H1 (cell line): Measurements from ENCODE around the gene F7. TPM values are rescaled to one million over a fixed set of nuclear protein-coding genes. Genes with fewer than 3 reads are reported as not detected.

Source experiments
- EZH2 ChIP-seq: fragments of 200-600 bp; sonication (generic); IDR thresholded peaks from 2 replicates; pipeline ENCODE4 v1.7.1; 2012; ENCODE audit warnings: low read depth, mild to moderate bottlenecking, moderate library complexity, low read length, inconsistent platforms; ENCODE audit not compliant: severe bottlenecking
- KDM1A ChIP-seq: fragments of 200-600, 300-600 bp; sonication (generic); IDR thresholded peaks from 2 replicates; pipeline ENCODE4 v1.7.1; 2016; ENCODE audit warnings: mild to moderate bottlenecking, low read length, borderline replicate concordance
- POU5F1 ChIP-seq: IDR thresholded peaks from 2 replicates; pipeline ENCODE4 v1.6.1; 2011; ENCODE audit warnings: low read depth, mild to moderate bottlenecking, low read length, moderate library complexity
- SIN3A ChIP-seq, 2 experiments: IDR thresholded peaks in 1 of 2; conservative IDR thresholded peaks in 1 of 2; 2 replicates each; pipeline ENCODE4 v1.6.1; 2011 to 2012; ENCODE audit warnings: low read length in 2 of 2, improper control_type of control experiment in 1 of 2, low read depth in 1 of 2, mild to moderate bottlenecking in 1 of 2
- polyA plus RNA-seq, 7 experiments: library from polyadenylated mRNA; depleted of rRNA in 3 of 7; stranded (reverse) in 5 of 7; unstranded in 2 of 7; fragments of >200 nt in 5 of 7; fragments of 200-250 nt in 2 of 7; gene quantifications; 1 replicate in 5 of 7; 2 replicates in 1 of 7; 4 replicates in 1 of 7; pipeline versions ENCODE4 v1.2.1 to v1.2.3, GENCODE V29; 2011 to 2013; ENCODE audit warnings: missing spikeins in 2 of 7, mixed read lengths in 2 of 7
- total RNA-seq: library from RNA; stranded (reverse); fragmentation: NEBNext Ultra II Directional; extraction: Animal tissue kit (Norgen Biotek cat#: 25700); gene quantifications from 2 replicates; pipeline ENCODE4 v1.2.1, GENCODE V29; 2021
- TF ChIP-seq, protein P1 (sequence below): fragments of 300-600 bp; sonication (generic); IDR thresholded peaks from 2 replicates; pipeline ENCODE4 v1.7.1; 2012; ENCODE audit warnings: low read length, moderate library complexity, mild to moderate bottlenecking, inconsistent platforms; ENCODE audit not compliant: insufficient replicate concordance
- TF ChIP-seq, protein P2 (sequence below): IDR thresholded peaks from 2 replicates; pipeline ENCODE4 v1.6.1; 2012; ENCODE audit warnings: inconsistent platforms

F7 gene
- total and polyA plus RNA-seq, 2 of the 8 experiments (the other 6 are each of a cell fraction or from before 2014, with no cell fraction given) = 0.43 to 0.98 TPM

DNA sequence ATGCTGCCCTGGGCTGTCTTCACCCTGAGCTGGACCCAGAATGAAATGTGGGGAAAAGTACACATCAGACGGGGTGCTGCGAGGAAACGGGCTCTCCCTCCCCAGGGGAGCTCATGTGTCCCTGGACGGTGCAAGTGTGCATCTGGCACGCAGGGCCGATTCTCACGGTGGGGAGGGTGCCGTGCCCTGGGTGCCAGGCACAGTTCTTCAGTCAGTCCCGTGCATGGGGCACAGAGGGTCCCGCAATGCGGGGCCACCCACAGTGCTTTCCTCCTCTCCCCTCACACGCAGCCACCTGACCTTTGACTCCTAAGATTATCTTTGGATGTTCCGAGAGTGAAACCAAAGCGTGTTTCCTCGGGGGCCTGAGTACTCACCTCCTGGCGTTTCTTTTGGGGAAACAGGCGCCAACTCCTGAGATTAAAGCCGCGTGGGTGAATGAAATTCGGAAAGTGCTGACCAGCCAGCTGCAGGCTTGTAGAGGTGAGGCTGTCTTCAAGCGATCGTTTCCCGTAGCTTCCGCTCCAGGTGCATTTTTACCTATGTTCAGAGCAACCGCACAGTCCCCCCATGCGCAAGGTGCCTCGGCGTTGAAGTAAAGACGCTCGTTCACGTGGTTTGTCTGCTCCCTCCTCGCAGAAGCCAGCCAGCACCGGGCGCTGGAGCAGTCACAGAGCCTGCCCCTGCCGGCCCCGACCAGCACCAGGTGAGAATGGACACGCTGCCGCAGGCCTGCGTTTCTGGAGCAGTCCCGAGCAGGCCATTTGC is 17.5 kb upstream of the F7 start (continued):
- TF ChIP-seq, protein P1, sequence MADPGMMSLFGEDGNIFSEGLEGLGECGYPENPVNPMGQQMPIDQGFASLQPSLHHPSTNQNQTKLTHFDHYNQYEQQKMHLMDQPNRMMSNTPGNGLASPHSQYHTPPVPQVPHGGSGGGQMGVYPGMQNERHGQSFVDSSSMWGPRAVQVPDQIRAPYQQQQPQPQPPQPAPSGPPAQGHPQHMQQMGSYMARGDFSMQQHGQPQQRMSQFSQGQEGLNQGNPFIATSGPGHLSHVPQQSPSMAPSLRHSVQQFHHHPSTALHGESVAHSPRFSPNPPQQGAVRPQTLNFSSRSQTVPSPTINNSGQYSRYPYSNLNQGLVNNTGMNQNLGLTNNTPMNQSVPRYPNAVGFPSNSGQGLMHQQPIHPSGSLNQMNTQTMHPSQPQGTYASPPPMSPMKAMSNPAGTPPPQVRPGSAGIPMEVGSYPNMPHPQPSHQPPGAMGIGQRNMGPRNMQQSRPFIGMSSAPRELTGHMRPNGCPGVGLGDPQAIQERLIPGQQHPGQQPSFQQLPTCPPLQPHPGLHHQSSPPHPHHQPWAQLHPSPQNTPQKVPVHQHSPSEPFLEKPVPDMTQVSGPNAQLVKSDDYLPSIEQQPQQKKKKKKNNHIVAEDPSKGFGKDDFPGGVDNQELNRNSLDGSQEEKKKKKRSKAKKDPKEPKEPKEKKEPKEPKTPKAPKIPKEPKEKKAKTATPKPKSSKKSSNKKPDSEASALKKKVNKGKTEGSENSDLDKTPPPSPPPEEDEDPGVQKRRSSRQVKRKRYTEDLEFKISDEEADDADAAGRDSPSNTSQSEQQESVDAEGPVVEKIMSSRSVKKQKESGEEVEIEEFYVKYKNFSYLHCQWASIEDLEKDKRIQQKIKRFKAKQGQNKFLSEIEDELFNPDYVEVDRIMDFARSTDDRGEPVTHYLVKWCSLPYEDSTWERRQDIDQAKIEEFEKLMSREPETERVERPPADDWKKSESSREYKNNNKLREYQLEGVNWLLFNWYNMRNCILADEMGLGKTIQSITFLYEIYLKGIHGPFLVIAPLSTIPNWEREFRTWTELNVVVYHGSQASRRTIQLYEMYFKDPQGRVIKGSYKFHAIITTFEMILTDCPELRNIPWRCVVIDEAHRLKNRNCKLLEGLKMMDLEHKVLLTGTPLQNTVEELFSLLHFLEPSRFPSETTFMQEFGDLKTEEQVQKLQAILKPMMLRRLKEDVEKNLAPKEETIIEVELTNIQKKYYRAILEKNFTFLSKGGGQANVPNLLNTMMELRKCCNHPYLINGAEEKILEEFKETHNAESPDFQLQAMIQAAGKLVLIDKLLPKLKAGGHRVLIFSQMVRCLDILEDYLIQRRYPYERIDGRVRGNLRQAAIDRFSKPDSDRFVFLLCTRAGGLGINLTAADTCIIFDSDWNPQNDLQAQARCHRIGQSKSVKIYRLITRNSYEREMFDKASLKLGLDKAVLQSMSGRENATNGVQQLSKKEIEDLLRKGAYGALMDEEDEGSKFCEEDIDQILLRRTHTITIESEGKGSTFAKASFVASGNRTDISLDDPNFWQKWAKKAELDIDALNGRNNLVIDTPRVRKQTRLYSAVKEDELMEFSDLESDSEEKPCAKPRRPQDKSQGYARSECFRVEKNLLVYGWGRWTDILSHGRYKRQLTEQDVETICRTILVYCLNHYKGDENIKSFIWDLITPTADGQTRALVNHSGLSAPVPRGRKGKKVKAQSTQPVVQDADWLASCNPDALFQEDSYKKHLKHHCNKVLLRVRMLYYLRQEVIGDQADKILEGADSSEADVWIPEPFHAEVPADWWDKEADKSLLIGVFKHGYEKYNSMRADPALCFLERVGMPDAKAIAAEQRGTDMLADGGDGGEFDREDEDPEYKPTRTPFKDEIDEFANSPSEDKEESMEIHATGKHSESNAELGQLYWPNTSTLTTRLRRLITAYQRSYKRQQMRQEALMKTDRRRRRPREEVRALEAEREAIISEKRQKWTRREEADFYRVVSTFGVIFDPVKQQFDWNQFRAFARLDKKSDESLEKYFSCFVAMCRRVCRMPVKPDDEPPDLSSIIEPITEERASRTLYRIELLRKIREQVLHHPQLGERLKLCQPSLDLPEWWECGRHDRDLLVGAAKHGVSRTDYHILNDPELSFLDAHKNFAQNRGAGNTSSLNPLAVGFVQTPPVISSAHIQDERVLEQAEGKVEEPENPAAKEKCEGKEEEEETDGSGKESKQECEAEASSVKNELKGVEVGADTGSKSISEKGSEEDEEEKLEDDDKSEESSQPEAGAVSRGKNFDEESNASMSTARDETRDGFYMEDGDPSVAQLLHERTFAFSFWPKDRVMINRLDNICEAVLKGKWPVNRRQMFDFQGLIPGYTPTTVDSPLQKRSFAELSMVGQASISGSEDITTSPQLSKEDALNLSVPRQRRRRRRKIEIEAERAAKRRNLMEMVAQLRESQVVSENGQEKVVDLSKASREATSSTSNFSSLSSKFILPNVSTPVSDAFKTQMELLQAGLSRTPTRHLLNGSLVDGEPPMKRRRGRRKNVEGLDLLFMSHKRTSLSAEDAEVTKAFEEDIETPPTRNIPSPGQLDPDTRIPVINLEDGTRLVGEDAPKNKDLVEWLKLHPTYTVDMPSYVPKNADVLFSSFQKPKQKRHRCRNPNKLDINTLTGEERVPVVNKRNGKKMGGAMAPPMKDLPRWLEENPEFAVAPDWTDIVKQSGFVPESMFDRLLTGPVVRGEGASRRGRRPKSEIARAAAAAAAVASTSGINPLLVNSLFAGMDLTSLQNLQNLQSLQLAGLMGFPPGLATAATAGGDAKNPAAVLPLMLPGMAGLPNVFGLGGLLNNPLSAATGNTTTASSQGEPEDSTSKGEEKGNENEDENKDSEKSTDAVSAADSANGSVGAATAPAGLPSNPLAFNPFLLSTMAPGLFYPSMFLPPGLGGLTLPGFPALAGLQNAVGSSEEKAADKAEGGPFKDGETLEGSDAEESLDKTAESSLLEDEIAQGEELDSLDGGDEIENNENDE = no peak
- TF ChIP-seq SIN3A (conservative IDR thresholded peaks at IDR 0.05 in 1 of 2, IDR thresholded peaks at IDR 0.05 in 1 of 2; ENCODE audit: low read depth in 1 of 2, low read length in 2 of 2) (no peak), POU5F1 (no peak), EZH2 (no peak), KDM1A (no peak)
- TF ChIP-seq, protein P2, sequence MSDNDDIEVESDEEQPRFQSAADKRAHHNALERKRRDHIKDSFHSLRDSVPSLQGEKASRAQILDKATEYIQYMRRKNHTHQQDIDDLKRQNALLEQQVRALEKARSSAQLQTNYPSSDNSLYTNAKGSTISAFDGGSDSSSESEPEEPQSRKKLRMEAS = no peak
